Neuronal stem cell (in vitro differentiated cells): ENCODE data around the gene AVP.
"Not testable (repeated sequence)": the region's sequence is repeated elsewhere in the genome, so short reads cannot be mapped to it uniquely, and the experiment has no call there.

ENCODE experiments used
- DNase-seq: peaks from one replicate; pipeline ENCODE4 v3.0.0-alpha.2; 2013; ENCODE audit warnings: low spot score
- H2AFZ ChIP-seq: one replicate; pipeline ENCODE4 v1.6.1; 2013; ENCODE audit warnings: mild to moderate bottlenecking, low read length, inconsistent platforms
- H2AK5ac ChIP-seq: 2 replicates; pipeline ENCODE4 v1.6.1; 2013; ENCODE audit warnings: low read depth, mild to moderate bottlenecking, inconsistent platforms, low read length, moderate library complexity, mixed read lengths
- H2BK120ac ChIP-seq: 2 replicates; pipeline ENCODE4 v1.6.1; 2013; ENCODE audit warnings: low read depth, mild to moderate bottlenecking, inconsistent platforms, low read length, moderate library complexity, mixed read lengths
- H2BK12ac ChIP-seq: one replicate; pipeline ENCODE4 v1.6.1; 2013; ENCODE audit warnings: low read length, inconsistent platforms
- H2BK15ac ChIP-seq: 2 replicates; pipeline ENCODE4 v1.6.1; 2013; ENCODE audit warnings: mild to moderate bottlenecking, low read length, inconsistent platforms, mixed read lengths
- H2BK5ac ChIP-seq: one replicate; pipeline ENCODE4 v1.6.1; 2013; ENCODE audit warnings: inconsistent platforms, mild to moderate bottlenecking, low read length, moderate library complexity
- H3K14ac ChIP-seq: one replicate; pipeline ENCODE4 v1.6.1; 2013; ENCODE audit warnings: low read length, inconsistent platforms
- H3K18ac ChIP-seq: 2 replicates; pipeline ENCODE4 v1.6.1; 2013; ENCODE audit warnings: low read length, inconsistent platforms
- H3K23ac ChIP-seq: 2 replicates; pipeline ENCODE4 v1.6.1; 2013; ENCODE audit warnings: low read depth, mild to moderate bottlenecking, mixed read lengths, low read length, inconsistent platforms; ENCODE audit not compliant: poor library complexity
- H3K27ac ChIP-seq: replicated peaks from 3 replicates; pipeline ENCODE4 v1.5.1; 2013; ENCODE audit warnings: low read length, inconsistent platforms
- H3K27me3 ChIP-seq, 3 experiments: 2 replicates each; pipeline ENCODE4 v1.6.1; 2013; ENCODE audit warnings: low read length in 3 of 3, mild to moderate bottlenecking in 2 of 3, inconsistent platforms in 1 of 3, low read depth in 1 of 3, mixed read lengths in 1 of 3, moderate library complexity in 1 of 3; ENCODE audit not compliant: control insufficient read depth in 3 of 3, insufficient read depth in 3 of 3
- H3K36me3 ChIP-seq, 2 donors: replicated peaks in 1 of 2; 2 replicates each; pipeline ENCODE4 v1.6.1; 2013; ENCODE audit warnings: low read length in 2 of 2; ENCODE audit not compliant: control insufficient read depth in 2 of 2, insufficient read depth in 2 of 2
- H3K4ac ChIP-seq: 2 replicates; pipeline ENCODE4 v1.6.1; 2013; ENCODE audit warnings: inconsistent platforms, mild to moderate bottlenecking, low read length, moderate library complexity
- H3K4me1 ChIP-seq, 2 donors: 1 replicate in 1 of 2; 2 replicates in 1 of 2; pipeline ENCODE4 v1.6.1; 2013; ENCODE audit warnings: low read length in 2 of 2, low read depth in 1 of 2; ENCODE audit not compliant: control insufficient read depth in 2 of 2, insufficient read depth in 1 of 2
- H3K4me2 ChIP-seq: one replicate; pipeline ENCODE4 v1.6.1; 2013; ENCODE audit warnings: mild to moderate bottlenecking, low read length, inconsistent platforms; ENCODE audit not compliant: insufficient read depth, poor library complexity, severe bottlenecking
- H3K4me3 ChIP-seq, 2 donors: 2 replicates each; pipeline ENCODE4 v1.5.1; 2013; ENCODE audit warnings: low read length in 2 of 2, mild to moderate bottlenecking in 2 of 2, inconsistent platforms in 1 of 2, moderate library complexity in 1 of 2
- H3K79me1 ChIP-seq: one replicate; pipeline ENCODE4 v1.6.1; 2013; ENCODE audit warnings: low read depth, mild to moderate bottlenecking, inconsistent platforms, low read length, moderate library complexity
- H3K9ac ChIP-seq: one replicate; pipeline ENCODE4 v1.6.1; 2013; ENCODE audit warnings: mild to moderate bottlenecking, low read depth, low read length, inconsistent platforms; ENCODE audit not compliant: poor library complexity
- H3K9me3 ChIP-seq, 2 donors: replicated peaks in 1 of 2; 2 replicates each; pipeline versions ENCODE3 to v1.6.1; 2013; ENCODE audit warnings: low read length in 2 of 2, mild to moderate bottlenecking in 2 of 2, inconsistent platforms in 1 of 2, low read depth in 1 of 2, mixed read lengths in 1 of 2, moderate library complexity in 1 of 2; ENCODE audit not compliant: control insufficient read depth in 2 of 2, insufficient read depth in 1 of 2
- H4K8ac ChIP-seq: one replicate; pipeline ENCODE4 v1.6.1; 2013; ENCODE audit warnings: low read depth, mild to moderate bottlenecking, inconsistent platforms, low read length, moderate library complexity
- H4K91ac ChIP-seq: one replicate; pipeline ENCODE4 v1.6.1; 2013; ENCODE audit warnings: low read length, low read depth, mild to moderate bottlenecking, inconsistent platforms; ENCODE audit not compliant: poor library complexity
- WGBS, 2 donors: extraction: QIAGEN DNeasy Blood & Tissue Kit; methylation state at CpG; one replicate each; pipeline ENCODE4 v1.1.7; 2013; ENCODE audit warnings: missing lambda C conversion rate in 2 of 2, mixed read lengths in 1 of 2; ENCODE audit not compliant: insufficient read length in 2 of 2, insufficient replicate concordance in 1 of 2; ENCODE audit errors: extremely low coverage in 2 of 2; 5-methylcytosine and 5-hydroxymethylcytosine counted together

Gene AVP

DNA sequence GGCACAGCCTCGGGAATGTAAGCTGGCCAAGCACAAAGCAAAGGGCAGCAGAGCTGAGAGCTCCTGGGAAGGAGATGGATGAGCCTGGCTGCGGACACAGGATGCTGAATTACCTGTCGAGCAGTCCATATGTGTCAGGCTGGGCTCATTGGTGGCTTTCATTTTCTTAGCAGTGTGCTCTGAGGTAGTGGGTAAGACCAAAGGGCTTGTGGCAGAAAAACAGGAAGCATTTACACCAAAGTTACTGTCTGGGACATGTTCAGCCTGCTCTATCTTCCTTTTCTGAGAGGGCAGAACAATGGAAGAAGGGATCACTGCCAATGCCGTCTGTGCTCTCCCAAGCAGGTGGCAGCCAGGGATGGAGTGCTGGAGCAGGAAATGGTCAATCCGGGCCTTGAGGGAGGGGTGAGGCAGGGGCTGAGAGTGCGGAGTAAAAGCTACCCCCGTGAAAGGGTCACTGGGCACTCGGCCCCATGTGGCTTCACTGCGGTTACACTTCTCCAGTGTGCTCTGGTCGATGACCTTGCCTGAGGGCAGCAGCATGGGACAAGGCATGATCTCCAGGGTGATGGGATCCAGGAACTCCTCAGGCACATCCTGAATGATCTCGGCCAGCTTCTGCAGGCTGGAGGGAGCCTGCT lies 36.9 kb upstream of the AVP start:
- H3K27ac ChIP-seq: no peak overlapping the region
- H3K36me3 ChIP-seq: peaks cover 19 to 38% of the 10 kb centered on the region in 2 donors
- no peak for DNase-seq
- H4K8ac ChIP-seq: no peak overlapping the region
- H3K4me2 ChIP-seq: no peak overlapping the region
- no peak overlapping the region for H2BK120ac ChIP-seq
- H2BK15ac ChIP-seq: no peak overlapping the region
- no peak overlapping the region for H3K14ac ChIP-seq
- H2BK12ac ChIP-seq: no peak overlapping the region
- H3K4ac ChIP-seq: no peak overlapping the region
- H4K91ac ChIP-seq: no peak overlapping the region
- H3K23ac ChIP-seq: no peak overlapping the region
- no peak overlapping the region for H2AK5ac ChIP-seq
- H3K9me3 ChIP-seq: peaks cover 16 to 24% of the 10 kb centered on the region in 2 donors
- H2BK5ac ChIP-seq: no peak overlapping the region
- H3K27me3 ChIP-seq: no peaks in the 10 kb centered on the region
- H3K79me1 ChIP-seq: no peaks in the 10 kb centered on the region
- no peak overlapping the region for H2AFZ ChIP-seq
- no CpG with 5 or more reads among the region's 11 CpGs for WGBS, 2 donors
- H3K9ac ChIP-seq: no peak overlapping the region
- H3K4me1 ChIP-seq: no peaks in the 10 kb centered on the region
- no peak overlapping the region for H3K18ac ChIP-seq
- no peak overlapping the region for H3K4me3 ChIP-seq

GRCh38 chr20:3119044-3119443 lies 34.5 kb upstream of the AVP start:
- H3K9ac ChIP-seq: peak overlapping the region; percentile 30
- H3K36me3 ChIP-seq: peaks cover 22 to 48% of the 10 kb centered on the region in 2 donors
- H3K27me3 ChIP-seq: no peaks in the 10 kb centered on the region
- peaks cover 0 to 3% of the 10 kb centered on the region in 2 donors for H3K4me1 ChIP-seq
- no peak overlapping the region for H2BK5ac ChIP-seq
- H3K14ac ChIP-seq: no peak overlapping the region
- no peak overlapping the region for H2BK12ac ChIP-seq
- H2AFZ ChIP-seq: no peak overlapping the region
- H3K23ac ChIP-seq: no peak overlapping the region
- H4K8ac ChIP-seq: no peak overlapping the region
- no CpG with 5 or more reads among the region's 5 CpGs for WGBS, 2 donors
- H3K4me3 ChIP-seq: no peak overlapping the region
- H2BK120ac ChIP-seq: no peak overlapping the region
- no peak overlapping the region for H2BK15ac ChIP-seq
- H3K9me3 ChIP-seq: peaks cover 16 to 22% of the 10 kb centered on the region in 2 donors
- no peak overlapping the region for H3K18ac ChIP-seq
- peaks cover 2% of the 10 kb centered on the region for H3K79me1 ChIP-seq
- no peak overlapping the region for H4K91ac ChIP-seq
- DNase-seq: no peak
- H3K4ac ChIP-seq: no peak overlapping the region
- no peak overlapping the region for H3K27ac ChIP-seq
- no peak overlapping the region for H3K4me2 ChIP-seq
- no peak overlapping the region for H2AK5ac ChIP-seq

GRCh38 chr20:3117839-3118379 lies 33.4 kb upstream of the AVP start:
- H3K4me2 ChIP-seq, H3K4me3 ChIP-seq: not testable (repeated sequence)

GRCh38 chr20:3116341-3116740 lies 31.8 kb upstream of the AVP start:
- H4K8ac ChIP-seq: no peak overlapping the region
- WGBS, 2 donors: no CpG with 5 or more reads among the region's 4 CpGs
- peaks cover 2% of the 10 kb centered on the region for H3K79me1 ChIP-seq
- H3K4me2 ChIP-seq: no peak overlapping the region
- no peak overlapping the region for H3K4ac ChIP-seq
- no peak overlapping the region for H2BK5ac ChIP-seq
- no peak overlapping the region for H2AK5ac ChIP-seq
- H4K91ac ChIP-seq: no peak overlapping the region
- DNase-seq: no peak
- no peak overlapping the region for H3K9ac ChIP-seq
- no peak overlapping the region for H2BK120ac ChIP-seq
- no peak overlapping the region for H3K18ac ChIP-seq
- no peak overlapping the region for H2AFZ ChIP-seq
- H3K14ac ChIP-seq: no peak overlapping the region
- peaks cover 0 to 3% of the 10 kb centered on the region in 2 donors for H3K4me1 ChIP-seq
- no peak overlapping the region for H2BK12ac ChIP-seq
- no peak overlapping the region for H2BK15ac ChIP-seq
- H3K4me3 ChIP-seq: no peak overlapping the region
- no peaks in the 10 kb centered on the region for H3K27me3 ChIP-seq
- H3K9me3 ChIP-seq: peaks cover 0 to 2% of the 10 kb centered on the region in 2 donors
- H3K23ac ChIP-seq: no peak overlapping the region
- no peak overlapping the region for H3K27ac ChIP-seq
- H3K36me3 ChIP-seq: peaks cover 7 to 31% of the 10 kb centered on the region in 2 donors

More at GRCh38 chr20:3117839-3118379, 33.4 kb upstream of the AVP start:
- H2AK5ac ChIP-seq, H3K79me1 ChIP-seq, H2BK15ac ChIP-seq, H4K91ac ChIP-seq, H3K27ac ChIP-seq, H3K9ac ChIP-seq, H2BK120ac ChIP-seq, H3K14ac ChIP-seq, H2BK5ac ChIP-seq, H4K8ac ChIP-seq, H3K4ac ChIP-seq, H3K4me1 ChIP-seq, H3K27me3 ChIP-seq, H3K23ac ChIP-seq, H2AFZ ChIP-seq, H3K18ac ChIP-seq, H2BK12ac ChIP-seq, DNase-seq: not testable (repeated sequence)
- H3K36me3 ChIP-seq: peaks cover 20 to 47% of the 10 kb centered on the region in 2 donors
- WGBS, 2 donors: no CpG with 5 or more reads among the region's 14 CpGs
- H3K9me3 ChIP-seq: peaks cover 10% of the 10 kb centered on the region in 2 donors
